IMR-90 (cell line): ENCODE data around the gene ATG5. TPM values are rescaled to one million over a fixed set of nuclear protein-coding genes. Genes with fewer than 3 reads are reported as not detected.

ENCODE experiments used
- ATAC-seq: fragments of 200-7000 bp; cut with Tn5 transposase; 2 replicates; pipeline ENCODE4 v1.9.1; 2020; ENCODE audit warnings: low read depth, mild to moderate bottlenecking, moderate library complexity
- BruUV-seq: library from RNA; stranded (reverse); fragments of 400-500 nt; replicated peaks from 2 replicates; lab custom pipeline; 2021; lab: Mats Ljungman, UMichigan
- CTCF ChIA-PET: fragments of 300-600 bp; formaldehyde crosslinking; extraction: SDS; loops from one replicate; lab custom pipeline; 2021; ENCODE audit warnings: antibody characterized with exemption; lab: Yijun Ruan, JAX
- POLR2A ChIA-PET: fragments of 300-600 bp; sonication (Branson Sonifier 250); formaldehyde crosslinking; loops from one replicate; lab custom pipeline; 2022; ENCODE audit warnings: antibody characterized with exemption; ENCODE audit not compliant: unreplicated experiment; lab: Charles Lee
- DNase-seq: peaks from one replicate; pipeline ENCODE4 v3.0.0; 2013
- H2AFZ ChIP-seq: replicated peaks from 2 replicates; pipeline ENCODE3; 2013; ENCODE audit warnings: low read length, mild to moderate bottlenecking; ENCODE audit not compliant: poor library complexity
- H2AK5ac ChIP-seq: 2 replicates; pipeline ENCODE4 v1.6.1; 2013; ENCODE audit warnings: low read depth, low read length, inconsistent platforms
- H2AK9ac ChIP-seq: replicated peaks from 2 replicates; pipeline ENCODE3; 2013; ENCODE audit warnings: mild to moderate bottlenecking, low read depth, low read length, moderate library complexity; ENCODE audit not compliant: poor library complexity
- H2BK120ac ChIP-seq: 2 replicates; pipeline ENCODE4 v1.6.1; 2013; ENCODE audit warnings: low read depth, low read length, inconsistent platforms
- H2BK15ac ChIP-seq: 3 replicates; pipeline ENCODE4 v1.6.1; 2013; ENCODE audit warnings: low read depth, low read length, inconsistent platforms
- H2BK20ac ChIP-seq: 2 replicates; pipeline ENCODE4 v1.6.1; 2013; ENCODE audit warnings: low read depth, mild to moderate bottlenecking, inconsistent platforms, low read length, moderate library complexity
- H2BK5ac ChIP-seq: 2 replicates; pipeline ENCODE4 v1.6.1; 2013; ENCODE audit warnings: mild to moderate bottlenecking, low read depth, low read length, inconsistent platforms; ENCODE audit not compliant: poor library complexity, severe bottlenecking
- H3K14ac ChIP-seq: replicated peaks from 2 replicates; pipeline ENCODE4 v1.6.1; 2013; ENCODE audit warnings: low read depth, low read length, inconsistent platforms
- H3K18ac ChIP-seq: 2 replicates; pipeline ENCODE4 v1.6.1; 2013; ENCODE audit warnings: low read depth, low read length, control low read depth
- H3K23ac ChIP-seq: 2 replicates; pipeline ENCODE4 v1.6.1; 2013; ENCODE audit warnings: low read depth, low read length, inconsistent platforms
- H3K27ac ChIP-seq: 2 replicates; pipeline ENCODE4 v1.5.1; 2013; ENCODE audit warnings: mild to moderate bottlenecking, control low read depth, low read length; ENCODE audit not compliant: insufficient read depth
- H3K27me3 ChIP-seq: 2 replicates; pipeline ENCODE4 v1.6.1; 2013; ENCODE audit warnings: low read length; ENCODE audit not compliant: control insufficient read depth, insufficient read depth
- H3K36me3 ChIP-seq: 2 replicates; pipeline ENCODE4 v1.6.1; 2013; ENCODE audit warnings: low read length, mixed read lengths; ENCODE audit not compliant: control insufficient read depth, insufficient read depth
- H3K4ac ChIP-seq: 2 replicates; pipeline ENCODE4 v1.6.1; 2013; ENCODE audit warnings: low read depth, low read length, inconsistent platforms
- H3K4me1 ChIP-seq: 2 replicates; pipeline ENCODE4 v1.6.1; 2013; ENCODE audit warnings: low read length, mixed read lengths; ENCODE audit not compliant: control insufficient read depth, insufficient read depth
- H3K4me2 ChIP-seq: 2 replicates; pipeline ENCODE4 v1.6.1; 2013; ENCODE audit warnings: low read depth, mild to moderate bottlenecking, control low read depth, low read length, moderate library complexity
- H3K4me3 ChIP-seq: 2 replicates; pipeline ENCODE4 v1.5.1; 2013; ENCODE audit warnings: low read depth, mild to moderate bottlenecking, control low read depth, low read length, moderate library complexity; ENCODE audit not compliant: insufficient read depth
- H3K56ac ChIP-seq: 2 replicates; pipeline ENCODE4 v1.6.1; 2013; ENCODE audit warnings: low read length, inconsistent platforms; ENCODE audit not compliant: insufficient read depth; ENCODE audit errors: extremely low read depth
- H3K79me1 ChIP-seq, 2 experiments: 2 replicates each; pipeline ENCODE4 v1.6.1; 2013; ENCODE audit warnings: low read length in 2 of 2, inconsistent platforms in 1 of 2, low read depth in 1 of 2
- H3K9ac ChIP-seq: 2 replicates; pipeline ENCODE4 v1.6.1; 2013; ENCODE audit warnings: low read depth, low read length, control low read depth
- H3K9me1 ChIP-seq: 2 replicates; pipeline ENCODE4 v1.6.1; 2013; ENCODE audit warnings: low read length, inconsistent platforms; ENCODE audit not compliant: insufficient read depth
- H3K9me3 ChIP-seq: 2 replicates; pipeline ENCODE4 v1.6.1; 2013; ENCODE audit warnings: low read length; ENCODE audit not compliant: control insufficient read depth, insufficient read depth
- H4K20me1 ChIP-seq: 2 replicates; pipeline ENCODE4 v1.6.1; 2013; ENCODE audit warnings: low read length, inconsistent platforms; ENCODE audit not compliant: insufficient read depth
- H4K5ac ChIP-seq: 2 replicates; pipeline ENCODE4 v1.6.1; 2013; ENCODE audit warnings: mild to moderate bottlenecking, low read depth, low read length, control low read depth
- H4K8ac ChIP-seq, 2 experiments: 2 replicates each; pipeline ENCODE4 v1.6.1; 2013; ENCODE audit warnings: low read depth in 2 of 2, low read length in 2 of 2, control low read depth in 1 of 2, inconsistent platforms in 1 of 2
- H4K91ac ChIP-seq: 2 replicates; pipeline ENCODE4 v1.6.1; 2013; ENCODE audit warnings: low read depth, low read length, inconsistent platforms; ENCODE audit not compliant: insufficient read depth
- CEBPB ChIP-seq: IDR thresholded peaks from 2 replicates; pipeline ENCODE4 v1.6.1; 2012; ENCODE audit warnings: low read depth, low read length, improper control_type of control experiment
- CHD1 ChIP-seq: IDR thresholded peaks from 2 replicates; pipeline ENCODE4 v1.6.1; 2012; ENCODE audit warnings: low read depth, low read length, improper control_type of control experiment
- WGBS, 2 experiments: methylation state at CpG; one replicate each; pipeline versions ENCODE4 v1.1.5 to v1.1.7; 2013; ENCODE audit warnings: missing lambda C conversion rate in 2 of 2; ENCODE audit not compliant: insufficient read length in 1 of 2; ENCODE audit errors: extremely low coverage in 2 of 2; 5-methylcytosine and 5-hydroxymethylcytosine counted together
- dilution Hi-C: fragments of 300-500 bp; cut with HindIII; formaldehyde crosslinking; loops from one replicate; pipeline ENCODE4 v1.14.3; 2018; ENCODE audit warnings: low sequenced_read_pairs; ENCODE audit not compliant: unreplicated experiment
- in situ Hi-C: fragments of 300-500 bp; cut with MboI; formaldehyde crosslinking; loops from 3 replicates; pipeline ENCODE4 v1.14.3; 2019; ENCODE audit warnings: low sequenced_read_pairs, inconsistent platforms, mixed read lengths
- intact Hi-C: fragments of 100-400 bp; cut with micrococcal nuclease; formaldehyde crosslinking; loops from 2 replicates; pipeline ENCODE4 v1.10.0; 2022
- polyA plus RNA-seq, 3 experiments: library from polyadenylated mRNA; depleted of rRNA; stranded (reverse); fragments of >200 nt; gene quantifications; 2 replicates each; pipeline ENCODE4 v1.2.3, GENCODE V29; 2012; ENCODE audit warnings: low replicate concordance in 1 of 3
- total RNA-seq: library from RNA; depleted of rRNA; stranded (reverse); fragments of >200 nt; gene quantifications from 2 replicates; pipeline ENCODE4 v1.2.3, GENCODE V29; 2012

ATG5 gene
- total and polyA plus RNA-seq, 2 of the 4 experiments (the other 2 are of a cell fraction): 13.5 to 28.0 TPM

- no peak overlapping the region for H2BK120ac ChIP-seq
- CTCF ChIA-PET: no interaction called here
- H3K9me3 ChIP-seq: no peaks in the 10 kb centered on the region
- no peak overlapping the region for H3K14ac ChIP-seq
- POLR2A ChIA-PET: no interaction called here
- no peak overlapping the region for H4K91ac ChIP-seq
- H3K27me3 ChIP-seq: no peaks in the 10 kb centered on the region
- TF ChIP-seq CEBPB (peak; percentile 62), CHD1 (no peak)
- no peak overlapping the region for H2AK5ac ChIP-seq
- no peak for DNase-seq
- dilution Hi-C loops: no loop called here
- no peak overlapping the region for H3K18ac ChIP-seq
- in situ Hi-C loops: no loop called here
- intact Hi-C loops: no loop called here
- BruUV-seq: no TSS peak
- no peak overlapping the region for H3K27ac ChIP-seq
- H2BK5ac ChIP-seq: no peak overlapping the region
- no peak overlapping the region for H3K56ac ChIP-seq
- H4K5ac ChIP-seq: no peak overlapping the region
- no peak overlapping the region for H3K4me3 ChIP-seq
- H3K23ac ChIP-seq: no peak overlapping the region
- H3K9me1 ChIP-seq: peaks cover 7% of the 10 kb centered on the region; the same call in 1 of the 2 replicates
- H3K79me1 ChIP-seq: peaks cover 19 to 43% of the 10 kb centered on the region in 2 experiments
- no peak for ATAC-seq
- no peak overlapping the region for H2BK15ac ChIP-seq
- no peak overlapping the region for H3K9ac ChIP-seq
- peaks cover 7% of the 10 kb centered on the region; the same call in 1 of the 2 replicates for H4K20me1 ChIP-seq
- H4K8ac ChIP-seq: no peak overlapping the region
- H2AK9ac ChIP-seq: no peak overlapping the region
- H3K4me2 ChIP-seq: no peak overlapping the region
- no peaks in the 10 kb centered on the region for H3K4me1 ChIP-seq
- no peaks in the 10 kb centered on the region for H3K36me3 ChIP-seq
- 100% methylated on average over 1 of the region's 4 CpGs; no CpG with 5 or more reads in 1 of the 2 experiments for WGBS, 2 experiments
- H2AFZ ChIP-seq: no peak overlapping the region
- no peak overlapping the region for H2BK20ac ChIP-seq
- H3K4ac ChIP-seq: no peak overlapping the region
Measured at GRCh38 chr6:106321940-106322339, 3.6 kb downstream of the ATG5 start.
